Fibroblast of lung (primary cell): ENCODE data around the gene UGDH.
"Not testable (repeated sequence)": the region's sequence is repeated elsewhere in the genome, so short reads cannot be mapped to it uniquely, and the experiment has no call there.

Source experiments
- CTCF ChIP-seq, 2 donors: IDR thresholded peaks in 1 of 2; conservative IDR thresholded peaks in 1 of 2; 1 replicate in 1 of 2; 2 replicates in 1 of 2; pipeline ENCODE4 v1.5.1; 2011 to 2012; ENCODE audit warnings: low read length in 2 of 2, control low read depth in 1 of 2, inconsistent platforms in 1 of 2, low read depth in 1 of 2, mild to moderate bottlenecking in 1 of 2
- EZH2 ChIP-seq: IDR thresholded peaks from 2 replicates; pipeline ENCODE4 v1.5.1; 2012; ENCODE audit warnings: low read length, control low read depth, mild to moderate bottlenecking; ENCODE audit errors: missing control alignments

GRCh38 chr4:39502664-39503035 lies 24.6 kb downstream of the UGDH start:
- not testable (repeated sequence) for TF ChIP-seq CTCF (conservative IDR thresholded peaks at IDR 0.05 in 1 of 2, IDR thresholded peaks at IDR 0.05 in 1 of 2; ENCODE audit: low read depth in 1 of 2, low read length in 2 of 2); EZH2
